HG03565 (cell line): ENCODE results near the gene ARHGAP25.

Source experiments
- ATAC-seq: cut with Tn5 transposase; IDR thresholded peaks from one replicate; pipeline ENCODE4 v1.9.1; 2021; ENCODE audit warnings: mild to moderate bottlenecking, moderate library complexity; ENCODE audit not compliant: unreplicated experiment

ARHGAP25 gene, protein sequence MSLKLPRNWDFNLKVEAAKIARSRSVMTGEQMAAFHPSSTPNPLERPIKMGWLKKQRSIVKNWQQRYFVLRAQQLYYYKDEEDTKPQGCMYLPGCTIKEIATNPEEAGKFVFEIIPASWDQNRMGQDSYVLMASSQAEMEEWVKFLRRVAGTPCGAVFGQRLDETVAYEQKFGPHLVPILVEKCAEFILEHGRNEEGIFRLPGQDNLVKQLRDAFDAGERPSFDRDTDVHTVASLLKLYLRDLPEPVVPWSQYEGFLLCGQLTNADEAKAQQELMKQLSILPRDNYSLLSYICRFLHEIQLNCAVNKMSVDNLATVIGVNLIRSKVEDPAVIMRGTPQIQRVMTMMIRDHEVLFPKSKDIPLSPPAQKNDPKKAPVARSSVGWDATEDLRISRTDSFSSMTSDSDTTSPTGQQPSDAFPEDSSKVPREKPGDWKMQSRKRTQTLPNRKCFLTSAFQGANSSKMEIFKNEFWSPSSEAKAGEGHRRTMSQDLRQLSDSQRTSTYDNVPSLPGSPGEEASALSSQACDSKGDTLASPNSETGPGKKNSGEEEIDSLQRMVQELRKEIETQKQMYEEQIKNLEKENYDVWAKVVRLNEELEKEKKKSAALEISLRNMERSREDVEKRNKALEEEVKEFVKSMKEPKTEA

DNA sequence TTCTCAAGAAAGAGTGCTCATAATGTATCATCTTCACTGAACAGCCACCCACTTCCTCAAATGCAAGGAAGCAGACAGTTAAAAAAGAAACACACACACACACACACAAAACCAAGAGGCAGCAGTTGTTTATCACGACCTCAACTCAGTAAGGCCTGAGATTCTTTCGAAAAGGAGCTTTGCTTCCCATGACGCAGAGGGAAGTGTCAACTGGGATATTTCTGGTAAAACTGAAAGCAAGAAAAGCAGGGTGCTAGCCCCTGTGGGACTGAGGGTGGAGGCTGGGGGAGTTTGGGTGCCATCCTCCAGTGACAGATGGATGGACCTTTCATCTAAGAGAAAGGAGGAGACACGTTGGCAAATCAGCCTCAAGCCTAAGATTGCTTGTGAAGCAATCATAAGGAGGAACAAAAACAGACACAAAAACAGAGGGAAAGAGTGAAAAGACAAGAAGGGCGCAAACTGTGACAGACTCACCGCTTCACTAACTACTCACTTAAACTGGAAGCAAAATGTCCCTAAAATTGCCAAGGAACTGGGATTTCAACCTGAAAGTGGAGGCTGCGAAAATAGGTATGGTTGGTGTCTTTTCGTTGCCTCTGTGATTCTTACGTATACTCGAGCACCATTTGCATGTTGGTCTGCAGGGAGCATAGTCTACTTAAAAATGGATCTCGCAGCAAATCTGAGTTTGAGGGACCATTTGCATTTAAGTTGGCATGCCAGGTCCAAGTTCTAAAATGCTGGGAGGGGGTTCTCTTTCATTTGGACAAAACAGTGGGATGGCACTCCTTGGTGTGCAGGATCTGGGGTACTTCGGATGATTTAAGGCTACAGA is at the start of gene ARHGAP25:
TSS of gene ARHGAP25 (plus strand) at position 124 of the 838 bp plus-strand sequence. CDS start at position 513, 389 bp downstream.
- ATAC-seq, result peak; percentile 48

DNA sequence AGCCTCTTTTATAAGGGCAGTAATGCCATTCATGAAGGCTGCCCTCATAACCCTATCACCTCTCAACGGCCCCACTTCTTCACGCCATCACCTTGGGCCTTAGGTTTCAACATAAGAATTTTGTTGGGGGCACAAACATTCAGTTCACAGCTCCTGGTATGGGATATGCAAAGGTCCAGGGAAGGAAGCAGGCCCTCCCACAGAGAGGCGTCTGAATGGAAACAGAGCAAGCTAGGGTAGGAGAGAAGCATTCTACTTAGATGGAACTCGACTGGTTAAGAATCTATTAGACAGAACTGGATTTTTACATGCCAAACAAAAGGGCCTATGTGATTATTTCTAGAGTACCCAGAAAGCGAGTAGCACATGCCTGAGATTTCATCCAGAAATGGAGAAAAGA is 48.4 kb upstream of the ARHGAP25 start:
- no peak for ATAC-seq

DNA sequence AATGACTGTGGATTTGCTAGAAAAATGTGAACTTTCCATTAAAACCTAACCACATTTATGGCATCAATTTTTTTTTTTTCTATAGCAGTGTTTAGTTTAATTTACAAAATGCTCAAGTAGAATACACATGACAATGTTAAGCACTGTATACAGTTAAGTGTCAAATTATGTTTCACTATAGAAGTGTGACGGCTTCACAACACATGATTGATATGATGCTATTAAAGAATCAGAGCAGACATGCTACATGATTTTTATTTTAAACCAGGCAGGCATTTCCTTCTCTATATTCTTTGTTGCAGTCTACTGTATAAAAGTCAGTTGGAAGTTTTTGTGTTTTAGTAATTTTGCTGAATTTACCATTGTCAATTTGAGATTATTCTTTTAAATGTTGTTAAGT is 47.6 kb upstream of the ARHGAP25 start:
- no peak for ATAC-seq

DNA sequence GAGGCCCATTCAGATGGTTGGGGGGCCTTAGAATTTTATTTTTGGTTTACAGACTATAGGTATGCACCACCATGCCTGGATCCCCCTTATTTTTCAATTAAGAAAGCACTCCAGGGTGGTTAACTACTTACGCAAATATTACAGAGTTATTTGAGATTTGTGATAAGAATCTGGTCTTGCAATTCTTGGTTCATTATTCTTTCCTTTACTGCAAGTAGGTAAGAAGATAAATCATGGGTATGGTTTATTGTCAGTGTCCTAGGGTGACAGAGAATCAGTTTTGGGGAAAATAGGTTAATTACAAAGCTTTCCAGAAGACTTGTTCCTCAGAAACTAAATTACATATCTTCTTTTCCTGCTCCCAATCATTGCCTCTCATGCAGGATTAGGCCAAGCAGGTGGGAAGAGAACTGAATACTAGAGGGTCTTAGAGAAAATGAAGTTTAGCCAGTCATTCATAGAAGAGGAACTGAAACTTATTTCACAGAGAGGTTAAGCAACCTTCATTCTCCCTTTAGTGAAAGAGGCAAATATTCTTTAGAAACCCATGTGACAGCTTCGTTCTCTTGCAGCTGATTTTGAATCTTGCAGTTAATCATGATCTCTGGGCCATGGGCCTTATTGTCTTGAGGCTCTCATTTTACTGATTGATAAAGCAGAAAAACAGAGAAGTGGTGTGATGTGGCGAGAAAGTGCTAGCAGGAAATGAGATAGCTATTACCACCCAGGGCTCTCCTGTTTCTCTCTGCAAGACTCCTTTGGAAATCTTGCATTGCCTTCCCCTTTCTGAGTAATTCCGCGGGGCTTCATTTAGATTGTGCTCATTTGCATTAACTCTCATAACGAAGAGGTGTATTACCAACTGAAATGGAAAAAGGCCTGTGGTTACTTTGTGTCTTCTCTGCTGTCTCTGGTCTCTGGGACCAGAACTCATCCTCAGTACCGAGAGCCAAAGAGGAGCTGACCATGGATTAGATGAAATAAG is 44.8 kb upstream of the ARHGAP25 start:
- ATAC-seq, result peak; percentile 88

DNA sequence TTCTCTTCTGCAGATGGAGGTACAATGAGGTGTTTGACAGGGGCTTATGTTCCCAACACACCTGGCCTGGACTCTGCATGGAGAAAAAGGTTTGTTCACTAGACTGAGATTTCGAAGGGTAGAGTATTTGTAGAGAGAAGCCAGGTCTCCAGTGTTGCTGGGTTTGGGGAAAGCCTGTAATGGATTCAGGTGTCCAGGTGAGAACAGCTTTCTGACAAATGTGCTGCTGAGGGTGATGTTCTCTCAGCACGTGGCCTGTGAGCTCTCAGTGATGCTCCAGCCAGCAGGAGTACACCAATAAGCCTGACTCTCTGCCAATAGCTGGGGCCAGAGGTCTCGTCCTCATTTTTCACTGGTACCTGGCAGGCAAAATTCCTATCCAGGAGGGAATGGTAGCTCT is 43.8 kb upstream of the ARHGAP25 start:
- no peak for ATAC-seq

DNA sequence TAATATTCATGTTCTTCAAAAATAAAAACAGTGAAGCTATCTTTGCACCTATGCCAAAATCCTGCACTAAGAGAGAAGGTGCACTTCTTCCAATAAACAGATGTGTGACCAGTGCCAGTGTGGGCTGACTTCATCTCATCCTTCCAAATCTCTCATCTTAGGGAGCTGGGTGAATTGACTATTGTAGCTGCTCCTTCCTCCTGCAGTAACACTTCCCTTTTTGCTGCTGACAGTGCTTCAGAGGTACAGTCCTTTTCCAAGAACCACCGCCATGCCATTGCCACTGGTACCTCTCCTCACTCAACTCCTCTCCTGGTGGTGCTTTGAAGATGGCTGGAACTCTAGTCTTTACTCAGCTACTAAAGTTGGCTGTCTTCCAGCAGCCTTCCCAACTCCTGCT is 42.1 kb upstream of the ARHGAP25 start:
- no peak for ATAC-seq

DNA sequence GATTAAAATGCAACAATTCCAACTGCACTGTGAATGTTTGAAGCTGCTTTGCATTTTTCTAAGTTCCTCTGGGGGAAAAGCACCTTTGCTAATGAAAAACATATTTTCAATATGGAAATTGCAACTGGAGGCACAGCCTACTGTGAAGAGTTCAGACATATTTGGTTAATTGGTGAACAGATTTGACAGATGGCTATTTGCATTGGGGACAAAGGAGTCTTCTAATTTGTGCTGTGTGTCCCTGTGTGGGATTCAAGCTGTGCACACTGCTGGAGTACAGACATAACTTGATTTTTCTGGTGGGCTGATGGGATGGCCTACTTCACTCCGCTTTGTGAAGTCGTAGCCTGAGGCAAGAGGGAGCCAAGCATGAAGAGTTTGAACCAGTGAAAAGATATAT is 40.7 kb upstream of the ARHGAP25 start:
- no peak for ATAC-seq

DNA sequence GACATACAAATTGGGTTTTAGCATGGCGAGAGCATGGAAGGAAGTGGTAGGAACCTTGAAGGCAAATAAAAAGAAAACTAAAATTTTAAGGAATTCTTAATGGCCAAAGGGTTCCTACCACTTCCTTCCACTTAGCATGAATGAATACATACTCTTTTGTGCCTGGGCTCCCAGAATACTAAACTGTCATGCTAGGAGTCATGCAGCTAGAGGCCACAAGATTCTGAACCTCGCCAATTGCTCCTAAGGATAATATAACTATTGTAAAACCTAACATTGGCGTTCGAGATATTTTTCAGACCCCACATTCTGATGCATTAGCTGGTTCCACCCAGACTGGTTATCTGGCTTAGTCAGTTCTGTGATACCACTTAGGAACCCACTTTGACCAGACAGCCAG is 38.6 kb upstream of the ARHGAP25 start:
- ATAC-seq, result no peak

DNA sequence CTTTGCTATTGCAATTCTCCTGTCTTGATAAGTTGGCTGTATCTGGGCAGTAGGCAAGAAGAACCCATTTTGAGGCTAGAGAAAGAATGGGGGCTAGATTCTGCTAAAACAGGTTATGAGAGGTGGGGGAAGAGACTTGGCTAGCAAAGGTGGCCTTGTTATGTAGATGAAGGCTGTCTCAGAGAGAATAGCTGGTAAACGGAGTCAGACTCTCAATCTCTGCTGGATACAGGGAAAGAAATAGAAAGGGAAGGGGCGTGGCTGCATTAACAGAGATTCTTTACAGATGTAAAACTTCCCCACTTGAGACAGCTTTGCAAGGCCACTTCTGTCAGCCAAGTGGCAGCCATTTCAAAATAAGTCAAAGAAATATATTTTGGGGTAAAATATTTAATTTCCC is 38.1 kb upstream of the ARHGAP25 start:
- no peak for ATAC-seq

DNA sequence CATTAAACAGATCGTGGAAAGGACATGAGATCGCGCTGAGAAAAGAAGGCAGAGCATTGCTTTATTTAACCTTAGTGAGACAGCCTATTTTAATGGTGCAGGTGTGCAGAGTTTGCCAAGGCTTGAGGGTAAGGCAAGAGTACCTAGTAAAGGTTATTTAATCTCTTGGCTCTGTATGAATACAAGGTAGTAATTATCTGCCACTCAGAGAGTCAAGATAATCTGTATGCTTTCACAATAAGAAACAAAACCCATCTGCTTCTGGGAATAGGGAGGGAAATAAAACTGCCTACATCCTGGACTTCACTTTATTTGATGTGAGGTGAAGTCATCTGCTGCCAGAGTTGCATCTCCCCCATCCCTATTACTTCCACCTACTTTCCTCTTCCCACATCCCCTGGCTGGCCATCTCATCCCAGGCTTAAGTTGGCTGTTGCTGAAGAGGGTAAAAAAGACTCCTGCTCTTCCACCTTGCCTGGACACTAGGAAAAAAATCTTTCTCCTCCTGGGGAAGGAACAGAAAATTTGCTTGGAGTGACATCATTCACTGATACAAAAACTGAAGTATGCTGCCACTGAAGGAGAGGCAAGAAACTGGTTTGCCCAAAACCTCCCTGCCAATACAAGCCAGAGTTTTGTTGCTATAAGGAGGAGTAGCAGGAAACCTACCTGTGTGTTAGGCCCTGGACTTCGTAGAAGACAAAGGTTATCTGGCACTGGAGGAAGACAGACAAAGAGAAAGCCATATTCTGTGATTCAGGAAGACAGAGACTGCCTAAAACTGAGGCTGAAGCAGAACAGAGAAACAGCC is 35.8 kb upstream of the ARHGAP25 start:
- no peak for ATAC-seq

DNA sequence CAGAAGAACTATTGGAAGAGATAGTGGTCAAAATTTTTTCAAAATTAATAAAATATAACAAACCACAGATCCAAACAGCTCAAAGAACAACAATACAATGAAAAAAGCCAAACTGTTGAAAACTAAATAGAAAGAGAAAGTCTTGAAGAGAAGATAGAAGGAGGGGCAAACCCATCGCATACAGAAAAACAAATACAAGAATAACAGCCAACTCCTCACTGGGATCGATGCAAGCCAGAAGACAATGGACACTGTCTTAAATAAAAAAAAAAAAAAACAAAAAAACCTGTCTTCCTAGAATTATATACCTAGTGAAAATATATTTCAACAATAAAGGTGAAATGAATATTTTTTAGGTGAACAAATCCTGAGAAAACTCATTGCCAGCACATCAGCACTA is 34.1 kb upstream of the ARHGAP25 start:
- no peak for ATAC-seq

DNA sequence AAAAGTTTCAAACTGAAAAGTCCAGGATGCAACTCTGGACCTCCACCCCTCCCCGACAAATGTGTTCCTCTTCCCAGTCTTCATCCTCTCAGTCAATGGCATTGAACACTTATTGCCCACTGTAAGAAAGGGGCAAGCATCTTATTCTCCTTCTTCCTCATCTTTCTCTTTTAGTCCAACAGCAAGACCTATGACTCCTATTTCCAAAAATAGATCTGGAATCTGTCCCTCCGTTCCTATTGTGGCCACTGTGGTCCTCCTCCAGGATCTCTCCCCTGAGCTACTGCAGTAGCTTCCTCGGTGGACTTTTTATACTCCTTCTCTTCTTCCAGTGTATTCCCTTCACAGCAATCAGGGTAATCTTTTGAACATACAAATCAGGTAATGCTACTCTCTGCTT is 28.0 kb upstream of the ARHGAP25 start:
- ATAC-seq, result no peak

DNA sequence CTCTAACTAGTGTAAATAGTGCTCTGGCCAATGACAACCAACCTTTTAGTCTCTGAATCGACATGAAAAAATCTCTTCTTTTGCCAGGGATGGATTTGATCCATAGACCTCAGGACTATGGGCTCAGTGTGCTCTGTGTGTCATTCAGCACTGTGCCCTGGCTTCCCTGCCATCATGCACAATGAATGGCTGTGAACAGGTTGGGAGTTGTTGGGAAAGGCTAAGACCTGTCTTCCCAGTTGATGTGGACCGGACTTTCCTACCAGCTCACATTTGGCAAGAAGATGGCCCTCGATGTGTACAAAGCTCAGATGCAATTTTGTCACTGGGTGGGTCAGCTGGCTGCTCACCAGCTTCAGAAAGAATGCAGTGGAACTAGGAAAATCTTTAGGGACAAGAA is 26.0 kb upstream of the ARHGAP25 start:
- ATAC-seq, result no peak

DNA sequence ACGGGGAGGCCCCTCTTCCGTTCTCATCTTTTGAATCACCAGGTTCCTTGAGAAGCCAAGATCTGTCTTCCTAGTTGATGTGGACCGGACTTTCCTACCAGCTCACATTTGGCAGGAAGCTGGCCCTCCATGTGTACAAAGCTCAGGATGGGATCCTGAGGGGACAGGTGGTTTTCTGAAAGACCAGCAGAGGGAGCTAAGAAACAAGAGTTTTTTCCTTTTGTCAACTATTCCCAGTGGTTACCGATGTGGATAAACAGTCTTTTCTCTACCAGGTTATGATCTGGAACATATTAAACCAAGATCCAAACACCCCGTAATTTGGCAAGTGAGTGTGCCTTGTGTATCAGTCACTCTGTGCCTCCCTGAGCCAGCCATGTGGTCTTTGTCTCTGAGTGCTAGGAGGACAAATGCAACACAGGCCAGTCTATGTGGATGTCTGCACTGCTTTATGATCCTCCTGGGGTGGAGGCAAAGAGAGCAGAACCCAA is 25.1 kb upstream of the ARHGAP25 start:
- no peak for ATAC-seq

DNA sequence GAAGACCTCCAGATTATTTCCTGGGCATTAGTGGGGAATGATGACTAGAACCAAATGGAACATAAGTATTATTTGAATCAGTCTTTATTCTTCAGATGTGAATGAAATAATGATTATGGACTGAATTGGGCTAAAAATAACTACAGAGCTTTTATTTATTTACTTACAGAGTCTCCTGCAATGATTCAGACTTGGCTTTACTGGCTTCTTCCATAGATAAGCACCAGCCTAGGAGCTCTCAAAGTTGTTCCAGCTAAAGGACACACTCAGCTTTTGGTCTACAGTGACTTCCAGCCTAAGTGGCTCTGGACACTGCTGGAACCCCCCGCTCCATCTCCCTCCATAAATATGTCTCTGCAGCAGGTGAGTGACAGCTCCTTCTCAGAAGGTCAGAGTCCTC is 24.3 kb upstream of the ARHGAP25 start:
- no peak for ATAC-seq

DNA sequence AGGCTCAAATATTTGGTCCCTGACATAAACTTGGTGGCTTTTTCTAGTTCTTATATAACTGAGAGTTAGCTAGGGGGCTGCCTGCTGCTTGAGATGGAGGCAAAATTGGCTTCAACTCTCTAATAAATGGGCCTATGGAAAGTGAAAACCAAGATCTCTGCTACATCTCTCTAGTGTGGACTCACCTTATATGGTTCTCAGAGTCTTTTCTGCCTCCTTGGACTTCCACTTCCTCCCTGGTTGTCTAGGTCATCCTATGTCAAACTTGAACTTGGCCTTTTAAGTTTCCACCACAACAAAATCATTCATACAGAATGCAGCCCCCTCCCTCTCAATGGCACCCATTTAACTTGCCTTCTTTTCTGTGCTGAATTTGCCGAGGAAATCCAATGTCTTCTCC is 23.9 kb upstream of the ARHGAP25 start:
- no peak for ATAC-seq

DNA sequence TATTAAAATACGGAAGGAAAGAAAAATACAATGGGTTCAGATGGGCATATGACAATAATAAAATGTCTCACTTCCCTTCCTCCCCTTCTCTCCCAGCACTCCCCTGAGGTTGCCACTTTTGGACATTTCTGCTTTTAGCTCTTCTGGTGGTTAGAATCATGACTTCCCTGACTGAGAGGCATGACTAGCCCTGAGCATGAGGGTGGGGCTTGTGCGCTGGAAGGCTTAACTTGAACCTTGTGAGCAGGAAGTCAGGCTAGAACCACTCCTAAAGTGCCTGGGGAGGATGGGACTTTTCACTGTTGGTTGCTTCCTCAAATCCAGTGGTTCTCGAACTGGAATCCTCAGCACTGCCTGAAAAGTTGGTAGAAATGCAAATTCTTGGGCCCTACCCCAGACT is 19.7 kb upstream of the ARHGAP25 start:
- peak; percentile 60 for ATAC-seq

DNA sequence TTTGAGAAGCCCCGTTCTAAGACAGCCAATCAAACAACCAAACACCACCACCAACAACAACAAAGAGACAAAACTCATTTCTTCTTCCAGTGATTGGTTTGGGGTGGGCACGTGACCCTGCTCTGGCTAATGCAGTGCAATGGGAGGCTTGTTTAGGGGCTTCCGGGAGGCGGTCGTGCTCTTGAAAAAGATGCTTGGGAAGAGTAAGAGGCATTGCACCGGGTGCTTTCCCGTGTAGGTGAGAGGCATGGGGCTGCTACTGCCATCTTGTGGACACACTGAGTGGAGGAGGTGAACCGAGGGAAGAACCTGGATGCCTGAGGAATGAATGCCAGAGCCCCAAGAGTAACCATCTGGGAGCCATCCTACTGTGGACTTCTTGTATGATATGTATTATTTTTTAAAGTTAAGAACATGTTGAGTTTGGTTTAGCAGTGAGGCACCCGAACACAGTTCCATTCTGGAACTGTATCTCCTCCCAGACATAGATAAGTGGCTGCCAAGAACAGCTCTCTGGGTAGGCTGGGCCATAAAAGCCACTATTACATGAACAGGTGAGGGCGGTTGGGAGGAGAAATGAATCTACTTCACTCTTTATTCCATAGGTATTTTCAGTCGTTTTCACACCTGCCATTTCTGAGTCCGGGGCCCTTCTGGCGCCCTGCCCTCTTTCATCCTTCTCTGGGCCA is 19.1 kb upstream of the ARHGAP25 start:
- ATAC-seq, result peak; percentile 31
